Measurements from ENCODE around the gene KRI1. TPM values are rescaled to one million over a fixed set of nuclear protein-coding genes. Genes with fewer than 3 reads are reported as not detected.

KRI1 gene
- total RNA-seq, 1 experiment from 2014 or later: 57.4 TPM

DNA sequence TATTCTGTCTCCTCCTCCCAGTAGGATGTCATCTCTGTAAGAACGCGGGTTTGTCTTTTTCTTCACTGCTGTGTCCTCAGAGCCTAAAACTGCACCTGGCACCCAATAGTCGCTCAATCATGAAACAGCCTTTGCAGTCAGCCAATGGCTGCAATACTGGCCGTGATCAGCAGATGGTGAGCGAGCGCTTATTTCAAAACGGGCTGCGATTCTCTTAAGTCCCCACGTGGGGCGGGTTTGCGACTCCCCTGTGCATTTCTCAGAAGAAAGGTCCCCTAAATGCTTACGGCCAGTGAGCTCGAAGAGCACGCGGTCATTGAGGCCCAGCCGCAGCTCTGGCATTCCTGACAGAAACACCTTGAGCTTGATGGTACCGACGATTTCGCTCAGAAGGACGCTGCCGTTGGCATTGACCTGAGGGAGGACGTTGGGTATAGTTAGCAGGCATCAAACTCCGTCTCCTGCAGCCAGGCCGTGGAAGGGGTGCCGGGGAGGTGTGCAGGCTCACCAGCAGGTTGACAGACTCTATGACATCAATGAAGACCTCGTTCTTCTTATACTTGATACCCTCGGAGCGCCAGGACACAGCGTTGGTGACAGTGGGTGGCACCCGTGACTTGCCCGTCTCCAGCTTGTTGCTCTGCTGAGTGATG, 15.3 kb upstream of the KRI1 start:
- H2BK5ac ChIP-seq (ENCODE audit: insufficient read length, low read length): no peak overlapping the region
- H4K20me1 ChIP-seq (ENCODE audit: control insufficient read depth, insufficient read depth, insufficient read length): no peaks in the 10 kb centered on the region
- no peaks in the 10 kb centered on the region for H3K4me1 ChIP-seq (ENCODE audit: insufficient read depth, low read length)
- H3K14ac ChIP-seq (ENCODE audit: insufficient read depth, low read length): no peak overlapping the region
- no CpG with 5 or more reads among the region's 31 CpGs for WGBS (ENCODE audit: extremely low coverage, insufficient read length, low lambda C conversion rate)
- peak; percentile 89 for DNase-seq
- H3K4me1 Mint-ChIP-seq: peaks cover 10 to 14% of the 10 kb centered on the region in 2 experiments
- no peak overlapping the region for H4K8ac ChIP-seq (replicated peaks; ENCODE audit: insufficient read length, low read depth, low read length)
- H2AFZ ChIP-seq (ENCODE audit: low read length): no peak overlapping the region
- peaks cover 2% of the 10 kb centered on the region for H3K79me1 ChIP-seq (ENCODE audit: insufficient read depth, low read depth, low read length, poor library complexity, severe bottlenecking)
- peak overlapping the region in 1 of 2 experiments; percentile 53; a peak in 1 of 5 replicates for H3K4me3 Mint-ChIP-seq
- no peak overlapping the region for H3T11ph ChIP-seq (ENCODE audit: low read length)
- no peak overlapping the region for H2BK12ac ChIP-seq (ENCODE audit: insufficient read length, low read depth, low read length)
- no peaks in the 10 kb centered on the region for H3K9me3 ChIP-seq (ENCODE audit: control insufficient read depth, low read depth, low read length)
- no peaks in the 10 kb centered on the region for H3K79me2 ChIP-seq (ENCODE audit: insufficient read depth, low read length)
- H3K9me3 Mint-ChIP-seq: no peaks in the 10 kb centered on the region
- no peaks in the 10 kb centered on the region for H3K27me3 Mint-ChIP-seq (ENCODE audit: low read depth)
- peak; percentile 99 for TF ChIP-seq CTCF (conservative IDR thresholded peaks at IDR 0.05)
- H3K56ac ChIP-seq (ENCODE audit: insufficient read length, low read depth, low read length): no peak overlapping the region
- no peak overlapping the region for H4K91ac ChIP-seq (ENCODE audit: insufficient read length, low read depth, low read length)
- H3K9ac ChIP-seq (ENCODE audit: extremely low read depth, insufficient read length, low read length): no peak overlapping the region
- no peak overlapping the region for H2BK120ac ChIP-seq (ENCODE audit: low read depth, low read length, poor library complexity, severe bottlenecking)
- H3K36me3 Mint-ChIP-seq (ENCODE audit: insufficient read depth in 1 of 3, low read depth in 3 of 3): peaks cover 15 to 64% (median 62%) of the 10 kb centered on the region in 3 experiments; a peak in 6 of 7 replicates
- H2AK5ac ChIP-seq (ENCODE audit: insufficient read length, low read length): no peak overlapping the region
- H3K23me2 ChIP-seq (ENCODE audit: insufficient read length, low read depth, low read length, poor library complexity, severe bottlenecking): no peaks in the 10 kb centered on the region
- H3K4ac ChIP-seq (ENCODE audit: low read depth, low read length): no peak overlapping the region
- H3K23ac ChIP-seq (ENCODE audit: insufficient read length, low read depth, low read length): no peak overlapping the region
- H3K27ac Mint-ChIP-seq: no peak overlapping the region; a peak in 2 of 7 replicates
- no peak overlapping the region for H3K18ac ChIP-seq (ENCODE audit: insufficient read length, low read depth, low read length)
- no peak overlapping the region for H4K5ac ChIP-seq (ENCODE audit: insufficient read length, low read depth, low read length)
- H3K27ac ChIP-seq (ENCODE audit: insufficient read length, low read depth, low read length): no peak overlapping the region
- no peaks in the 10 kb centered on the region for H3K27me3 ChIP-seq (ENCODE audit: insufficient read depth, low read length)
- H3K4me2 ChIP-seq (ENCODE audit: insufficient read depth, insufficient read length, low read length): no peak overlapping the region
- H2BK20ac ChIP-seq (ENCODE audit: low read depth, low read length, poor library complexity, severe bottlenecking): no peak overlapping the region
- no peak overlapping the region for H2BK15ac ChIP-seq (ENCODE audit: low read depth, low read length)
